Measurements from ENCODE around the gene SGSM2. TPM values are rescaled to one million over a fixed set of nuclear protein-coding genes. Genes with fewer than 3 reads are reported as not detected.

The SGSM2 gene
- total RNA-seq, 1 donor from 2014 or later, result 63.0 TPM

DNA sequence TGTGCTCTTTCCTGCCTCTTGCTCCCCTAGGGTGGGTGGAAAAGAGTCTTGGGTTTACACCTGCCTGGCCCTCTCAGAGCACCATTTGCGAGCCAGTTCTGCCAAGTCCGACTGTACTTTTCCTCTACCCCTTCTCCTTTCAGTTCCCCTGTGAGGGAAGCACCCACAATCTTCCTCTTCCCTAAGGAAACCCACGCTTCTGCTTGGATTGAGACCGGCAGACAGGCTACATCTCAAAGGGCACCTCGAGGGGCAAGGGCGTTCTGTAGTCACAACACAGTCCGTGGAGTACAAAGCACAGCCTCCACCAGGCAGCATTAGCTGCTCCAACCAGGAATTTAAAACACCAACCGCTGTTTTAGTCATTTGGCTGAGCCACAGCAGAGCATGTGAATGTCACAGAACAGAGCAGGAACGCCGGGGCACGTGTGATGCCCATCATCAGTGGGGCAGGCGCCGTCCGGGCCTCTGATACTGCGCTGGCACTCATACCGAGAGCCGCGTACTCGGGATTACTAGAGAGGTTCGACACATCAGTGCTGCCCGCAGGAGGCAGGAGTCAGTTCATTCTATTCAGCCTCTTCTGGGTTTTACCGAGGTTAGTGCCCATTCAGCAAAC lies 77.3 kb downstream of the SGSM2 start:
- intact Hi-C loops (cut with micrococcal nuclease), result no loop called here

GRCh38 chr17:2415081-2415480 lies 77.8 kb downstream of the SGSM2 start:
- intact Hi-C loops (cut with micrococcal nuclease), result no loop called here

GRCh38 chr17:2416010-2416734 lies 78.9 kb downstream of the SGSM2 start:
- intact Hi-C loops (cut with micrococcal nuclease), result loop anchor here (1.0 kb wide), 4 partner anchors 15 to 362 kb away; partner anchors contain the start of genes MNT and TSR1

DNA sequence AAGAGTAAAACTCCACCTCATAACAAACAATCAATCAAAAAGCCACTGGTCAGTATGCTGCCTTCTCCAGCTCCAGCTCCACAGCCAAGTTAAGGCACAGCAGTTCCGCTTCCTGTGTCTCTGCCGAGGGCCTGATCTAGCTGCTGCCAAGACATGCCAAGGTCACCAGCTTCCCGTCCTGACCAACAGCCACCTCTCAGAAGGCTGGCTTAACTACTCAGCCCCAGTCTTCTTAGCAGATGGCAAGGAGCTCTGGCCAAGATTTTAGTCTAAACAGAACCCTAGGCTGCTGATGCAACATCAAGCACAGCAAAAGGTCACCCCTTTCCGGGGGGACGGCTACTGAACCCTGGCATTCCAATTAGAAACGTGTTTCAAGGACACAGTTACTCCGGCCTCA lies 81.3 kb downstream of the SGSM2 start:
- intact Hi-C loops (cut with micrococcal nuclease), result no loop called here

DNA sequence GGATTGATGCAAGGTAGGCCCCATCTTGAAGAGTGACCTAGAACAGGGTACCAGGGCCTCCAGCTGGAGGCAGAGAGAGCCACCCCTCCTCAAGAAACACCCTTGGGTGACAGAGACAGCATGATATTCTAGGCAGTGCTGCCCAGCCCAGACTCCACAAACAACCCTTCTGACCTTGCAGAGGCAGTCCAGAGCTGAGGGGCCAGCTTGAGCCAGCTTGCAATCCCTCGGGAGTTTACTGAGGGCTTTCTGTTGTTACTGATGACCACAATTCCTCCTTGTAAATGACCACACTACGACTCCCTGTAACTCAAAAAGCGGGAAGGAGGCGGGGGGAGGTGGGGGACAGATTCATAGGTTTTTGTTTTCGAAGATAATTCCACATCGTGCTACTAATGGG lies 82.2 kb downstream of the SGSM2 start:
- intact Hi-C loops (cut with micrococcal nuclease), result no loop called here

- intact Hi-C loops (cut with micrococcal nuclease), result no loop called here
Observed at GRCh38 chr17:2420176-2420575, 82.9 kb downstream of the SGSM2 start.

DNA sequence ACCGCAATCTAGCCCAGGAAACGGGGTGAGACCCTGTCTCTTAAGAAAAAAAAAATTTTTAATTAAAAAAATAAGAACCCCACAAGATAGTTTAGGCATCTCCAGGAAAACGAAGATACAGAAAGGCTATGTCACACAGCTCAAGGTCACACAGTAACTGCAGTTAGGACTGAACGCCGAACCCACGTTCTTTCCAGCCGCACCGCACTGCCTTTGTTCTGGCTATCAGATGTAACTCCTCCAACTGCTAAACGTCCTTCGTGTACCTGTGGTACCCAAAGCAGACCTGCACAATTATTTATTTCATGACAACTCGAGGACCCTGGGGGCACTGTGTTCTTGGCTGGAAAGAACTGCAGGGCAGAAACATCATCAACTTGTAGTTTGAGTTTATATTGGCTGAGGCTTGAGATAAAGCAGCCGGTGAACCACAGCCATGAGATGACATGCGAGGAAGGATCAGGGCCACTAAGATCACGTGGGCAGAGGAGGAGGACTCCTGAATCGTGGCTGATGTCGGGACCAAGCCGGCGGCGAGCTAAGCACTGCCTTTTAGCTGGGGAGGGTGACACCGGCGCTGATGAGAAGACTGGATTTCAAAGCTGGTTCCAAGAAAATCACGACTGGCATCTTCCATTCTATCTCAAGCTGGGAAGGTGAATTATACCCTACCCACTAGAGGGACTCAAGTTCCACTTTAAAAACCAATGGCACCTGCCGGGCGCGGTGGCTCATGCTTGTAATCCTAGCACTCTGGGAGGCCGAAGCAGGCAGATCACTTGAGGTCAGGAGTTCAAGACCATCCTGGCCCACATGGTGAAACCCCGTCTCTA lies 84.2 kb downstream of the SGSM2 start:
- intact Hi-C loops (cut with micrococcal nuclease), result no loop called here

DNA sequence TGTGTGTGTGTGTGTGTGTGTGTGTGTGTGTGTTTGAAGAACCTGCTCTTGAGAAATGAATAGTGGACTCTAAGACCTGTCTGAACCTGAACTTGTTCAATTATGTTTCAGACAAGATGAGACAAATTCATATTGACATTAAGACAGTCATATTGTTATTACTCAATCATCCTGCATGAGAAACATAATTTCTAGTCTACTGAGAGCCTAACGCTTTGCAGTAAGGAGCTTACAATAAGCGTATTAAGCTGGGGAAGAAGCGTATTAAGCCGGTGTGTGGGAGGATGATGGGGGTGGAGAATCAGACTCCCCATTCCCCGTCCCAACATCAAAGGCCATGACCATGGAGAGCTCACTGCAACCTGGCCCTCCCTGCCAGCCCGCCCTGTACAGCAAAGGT lies 86.0 kb downstream of the SGSM2 start:
- intact Hi-C loops (cut with micrococcal nuclease), result loop anchor here (1.0 kb wide), 1 partner anchor 16 kb away; no protein-coding TSS in a partner anchor

GRCh38 chr17:2427215-2427614 lies 89.9 kb downstream of the SGSM2 start:
- intact Hi-C loops (cut with micrococcal nuclease), result no loop called here

DNA sequence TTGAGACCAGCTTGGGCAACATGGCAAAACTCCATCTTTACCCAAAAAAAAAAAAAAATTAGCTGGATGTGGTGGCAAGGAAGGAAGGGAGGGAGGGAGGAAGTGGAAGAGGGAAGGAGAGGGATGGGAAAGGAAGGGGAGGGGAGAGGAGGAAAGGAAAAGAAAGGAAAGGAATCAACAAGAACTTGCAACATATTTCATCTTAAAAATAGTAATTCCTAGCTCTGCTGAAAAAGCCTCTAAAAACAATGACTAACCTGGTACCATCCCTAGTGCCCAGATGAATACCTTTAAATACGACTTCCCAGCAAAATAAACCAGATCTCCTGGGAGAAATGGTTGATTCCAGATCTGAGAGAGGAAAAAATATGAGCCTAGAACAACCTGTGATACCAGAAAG lies 90.6 kb downstream of the SGSM2 start:
- intact Hi-C loops (cut with micrococcal nuclease), result no loop called here

Other genes starting within 250 kb of the SGSM2 start
- gene SMG6, start 33.7 kb upstream of the SGSM2 start, total RNA-seq, result 42.1 and 47.9 TPM in 2 replicates
- gene SRR, start 33.6 kb upstream of the SGSM2 start, total RNA-seq, result 18.7 and 19.0 TPM in 2 replicates
- 35.1 and 37.5 TPM in 2 replicates for gene TSR1, start 1.0 kb upstream of the SGSM2 start, total RNA-seq
- 26.4 and 27.9 TPM in 2 replicates for gene MNT, start 63.6 kb downstream of the SGSM2 start, total RNA-seq
- 32.5 and 36.7 TPM in 2 replicates for gene METTL16, start 174.4 kb downstream of the SGSM2 start, total RNA-seq